ENCODE measurements around the gene HNMT. TPM values are rescaled to one million over a fixed set of nuclear protein-coding genes. Genes with fewer than 3 reads are reported as not detected.
"Not testable (repeated sequence)": the region's sequence is repeated elsewhere in the genome, so short reads cannot be mapped to it uniquely, and the experiment has no call there.

Gene HNMT
- total RNA-seq, 4 donors from 2014 or later: 7.6 to 21.5 (median 8.8) TPM

DNA sequence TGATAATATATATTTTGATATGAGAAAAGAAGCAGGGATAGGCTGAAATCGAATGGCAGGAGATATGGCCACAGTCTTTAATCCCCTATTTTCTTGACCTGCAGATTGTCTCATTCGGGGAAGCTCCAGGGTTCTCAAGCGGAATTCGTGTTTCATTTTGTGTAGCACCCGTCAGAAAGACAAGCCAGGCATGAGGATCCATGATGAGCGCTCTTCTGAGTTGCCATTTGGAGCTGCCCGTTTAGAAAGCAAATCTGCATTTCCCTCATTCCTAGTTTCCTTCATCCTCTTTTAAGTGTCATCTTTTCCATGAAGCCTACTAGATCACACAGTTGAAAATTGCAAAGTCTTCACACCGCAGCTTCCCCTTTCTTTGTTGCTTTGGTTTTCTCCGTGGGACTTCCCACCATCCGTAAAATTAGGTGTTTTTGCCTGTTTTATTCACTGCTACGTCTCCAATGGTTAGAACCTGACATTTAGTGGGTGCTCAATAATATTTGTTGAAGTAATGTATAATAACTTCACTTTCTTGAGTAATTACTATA lies 16.9 kb downstream of the HNMT start:
- no peak for ATAC-seq
- in situ Hi-C loops (cut with MboI; ENCODE audit: low sequenced_read_pairs in 4 of 4): no loop called here
- intact Hi-C loops (cut with DNase I; ENCODE audit: low total_unique reads): no loop called here

DNA sequence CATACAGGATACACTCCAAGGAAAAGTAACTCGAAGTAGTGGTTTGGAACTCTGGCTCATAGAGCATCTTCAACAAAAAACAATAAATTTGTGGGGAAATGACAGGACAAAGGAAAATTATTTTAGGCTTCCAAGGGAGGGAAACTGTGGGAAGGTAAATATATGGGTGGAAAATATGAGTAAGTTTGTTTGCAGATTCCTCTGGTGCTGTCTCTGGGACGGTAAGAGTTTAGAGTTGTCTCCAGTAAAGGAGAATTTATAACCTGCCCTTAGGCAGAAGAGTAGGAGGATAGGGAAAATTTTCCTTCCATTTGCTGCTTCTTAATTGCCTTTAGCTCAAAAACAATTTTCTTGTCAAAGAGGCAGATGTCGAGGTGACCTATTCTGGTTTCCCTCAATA lies 19.3 kb downstream of the HNMT start:
- H3K27ac ChIP-seq: no peak overlapping the region
- in situ Hi-C loops (cut with MboI; ENCODE audit: low sequenced_read_pairs in 4 of 4): no loop called here
- intact Hi-C loops (cut with DNase I; ENCODE audit: low total_unique reads): no loop called here
- H3K4me3 ChIP-seq: no peak overlapping the region
- H3K36me3 ChIP-seq: no peaks in the 10 kb centered on the region
- no peak for TF ChIP-seq POLR2A (IDR thresholded peaks at IDR 0.05)
- H3K4me1 ChIP-seq: no peaks in the 10 kb centered on the region
- ATAC-seq (no peak), DNase-seq (no peak)
- no peaks in the 10 kb centered on the region for H3K27me3 ChIP-seq
- H3K9me3 ChIP-seq: no peaks in the 10 kb centered on the region

More for the DNA sequence above, 16.9 kb downstream of the HNMT start:
- H3K9me3 ChIP-seq: no peaks in the 10 kb centered on the region
- DNase-seq: no peak
- no peaks in the 10 kb centered on the region for H3K27me3 ChIP-seq
- no peak overlapping the region for H3K4me3 ChIP-seq
- no peaks in the 10 kb centered on the region for H3K4me1 ChIP-seq
- no peak for TF ChIP-seq POLR2A (IDR thresholded peaks at IDR 0.05)
- no peak overlapping the region for H3K27ac ChIP-seq
- no peaks in the 10 kb centered on the region for H3K36me3 ChIP-seq

DNA sequence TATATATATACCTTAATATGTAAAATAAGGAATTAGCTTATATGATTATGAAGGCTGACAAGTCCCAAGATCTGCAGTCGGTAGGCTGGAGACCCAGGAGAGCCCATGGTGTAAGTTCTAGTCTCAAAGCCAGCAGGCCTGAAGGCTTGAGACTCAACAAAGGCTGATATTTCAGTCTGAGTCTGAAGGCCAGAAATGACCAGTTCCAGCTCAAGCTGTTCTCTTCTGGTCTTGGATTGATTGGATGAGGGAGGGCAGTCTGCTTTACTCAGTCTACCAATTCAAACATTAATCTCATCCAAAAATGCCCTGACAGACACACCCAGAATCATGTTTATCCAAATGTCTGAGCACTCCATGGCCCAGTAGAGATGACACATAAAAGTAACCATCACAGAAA lies 22.0 kb downstream of the HNMT start:
- Histone ChIP-seq H3K27ac (no peak overlapping the region), H3K4me3 (no peak overlapping the region), H3K27me3 (no peaks in the 10 kb centered on the region), H3K36me3 (no peaks in the 10 kb centered on the region), H3K4me1 (no peaks in the 10 kb centered on the region), H3K9me3 (no peaks in the 10 kb centered on the region)
- TF ChIP-seq CTCF (IDR thresholded peaks at IDR 0.05 in 4 of 5, conservative IDR thresholded peaks at IDR 0.05 in 1 of 5) (no peak), POLR2A (IDR thresholded peaks at IDR 0.05) (no peak)
- intact Hi-C loops (cut with DNase I; ENCODE audit: low total_unique reads): no loop called here
- ATAC-seq (no peak), DNase-seq (no peak)
- in situ Hi-C loops (cut with MboI; ENCODE audit: low sequenced_read_pairs in 4 of 4): no loop called here

DNA sequence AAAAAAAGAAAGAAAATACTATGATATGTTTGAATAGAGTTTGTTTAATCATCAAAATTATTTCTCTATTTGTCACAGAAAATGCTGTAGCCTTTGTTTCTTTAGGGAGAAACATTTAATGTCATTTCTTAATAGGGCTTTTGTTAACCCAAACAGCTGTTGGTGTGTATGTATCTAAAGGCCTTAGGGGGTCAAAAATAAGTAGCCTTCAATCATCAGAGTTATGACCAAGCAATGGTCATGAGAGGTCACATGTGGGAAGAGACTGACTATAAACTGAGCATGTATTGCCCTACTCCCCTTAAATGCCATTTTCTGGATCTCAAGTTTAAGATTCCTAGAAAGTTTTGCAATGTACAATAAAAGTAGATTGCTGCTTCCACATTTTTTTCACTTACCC lies 22.7 kb downstream of the HNMT start:
- H3K36me3 ChIP-seq: no peaks in the 10 kb centered on the region
- H3K27me3 ChIP-seq: no peaks in the 10 kb centered on the region
- no peak overlapping the region for H3K4me3 ChIP-seq
- TF ChIP-seq POLR2A (IDR thresholded peaks at IDR 0.05) (no peak), CTCF (IDR thresholded peaks at IDR 0.05 in 4 of 5, conservative IDR thresholded peaks at IDR 0.05 in 1 of 5) (no peak)
- H3K27ac ChIP-seq: no peak overlapping the region
- intact Hi-C loops (cut with DNase I; ENCODE audit: low total_unique reads) (no loop called here), in situ Hi-C loops (cut with MboI; ENCODE audit: low sequenced_read_pairs in 4 of 4) (no loop called here)
- H3K9me3 ChIP-seq: no peaks in the 10 kb centered on the region
- DNase-seq (no peak), ATAC-seq (no peak)
- no peaks in the 10 kb centered on the region for H3K4me1 ChIP-seq

DNA sequence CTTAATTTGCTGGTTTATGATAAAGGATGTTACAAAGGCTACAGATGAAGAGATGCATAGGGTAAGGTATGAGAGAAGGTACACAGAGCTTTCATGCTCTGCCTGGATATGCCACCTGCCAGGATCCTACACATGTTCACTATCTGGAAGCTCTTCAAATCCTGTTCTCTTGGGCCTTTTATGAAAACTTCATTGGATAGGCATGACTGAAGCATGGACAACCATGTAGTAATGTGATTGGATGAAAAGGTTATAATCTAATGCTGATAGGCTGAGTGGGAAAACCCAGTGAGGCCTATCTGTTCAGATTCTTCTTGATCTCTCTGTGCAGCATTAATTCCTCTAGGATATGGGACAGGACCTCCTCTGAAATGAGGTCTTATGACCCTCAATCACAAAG lies 26.8 kb downstream of the HNMT start:
- no peaks in the 10 kb centered on the region for H3K27me3 ChIP-seq
- intact Hi-C loops (cut with DNase I; ENCODE audit: low total_unique reads) (no loop called here), in situ Hi-C loops (cut with MboI; ENCODE audit: low sequenced_read_pairs in 4 of 4) (no loop called here)
- H3K36me3 ChIP-seq: no peaks in the 10 kb centered on the region
- DNase-seq (no peak), ATAC-seq (no peak)
- no peaks in the 10 kb centered on the region for H3K9me3 ChIP-seq
- H3K4me1 ChIP-seq: no peaks in the 10 kb centered on the region
- H3K27ac ChIP-seq: no peak overlapping the region
- no peak for TF ChIP-seq POLR2A (IDR thresholded peaks at IDR 0.05)
- no peak for TF ChIP-seq CTCF (IDR thresholded peaks at IDR 0.05 in 4 of 5, conservative IDR thresholded peaks at IDR 0.05 in 1 of 5)
- no peak overlapping the region for H3K4me3 ChIP-seq

DNA sequence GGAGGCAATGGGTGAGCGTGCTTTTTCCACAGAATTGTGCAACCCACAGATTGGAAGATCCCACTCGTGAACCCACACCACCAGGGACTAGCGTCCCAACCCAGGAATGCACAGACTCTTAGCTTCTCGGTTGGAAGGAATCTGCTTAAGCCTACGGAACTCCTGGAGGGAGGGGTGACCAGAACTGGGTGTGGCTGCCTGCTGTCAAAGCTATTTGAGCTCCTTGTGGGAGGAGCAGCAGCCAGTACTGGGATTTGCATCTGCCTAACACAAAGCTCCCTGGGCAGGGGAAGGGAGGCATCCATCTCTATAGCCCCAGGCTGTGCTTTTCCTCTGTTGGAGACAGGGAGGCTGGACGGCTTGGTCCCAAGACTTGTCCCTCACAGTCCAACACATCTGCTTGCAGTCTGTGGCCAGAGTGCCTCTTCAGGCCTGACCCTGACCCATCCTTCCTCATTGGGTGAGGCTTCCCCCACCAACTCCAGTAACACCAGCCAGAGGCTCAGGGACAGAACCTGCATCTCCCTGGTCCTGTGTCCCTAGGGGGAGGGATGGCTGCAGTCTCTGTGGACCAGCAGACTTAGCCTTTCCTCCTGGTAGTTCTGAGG lies 27.9 kb downstream of the HNMT start:
- no peak for ATAC-seq
- Histone ChIP-seq H3K27me3 (no peaks in the 10 kb centered on the region), H3K4me3 (no peak overlapping the region), H3K36me3 (no peaks in the 10 kb centered on the region), H3K27ac (no peak overlapping the region), H3K9me3 (no peaks in the 10 kb centered on the region), H3K4me1 (no peaks in the 10 kb centered on the region)
- intact Hi-C loops (cut with DNase I; ENCODE audit: low total_unique reads): no loop called here
- DNase-seq: no peak
- no peak for TF ChIP-seq CTCF (IDR thresholded peaks at IDR 0.05 in 4 of 5, conservative IDR thresholded peaks at IDR 0.05 in 1 of 5)
- TF ChIP-seq POLR2A (IDR thresholded peaks at IDR 0.05): no peak
- in situ Hi-C loops (cut with MboI; ENCODE audit: low sequenced_read_pairs in 4 of 4): no loop called here

DNA sequence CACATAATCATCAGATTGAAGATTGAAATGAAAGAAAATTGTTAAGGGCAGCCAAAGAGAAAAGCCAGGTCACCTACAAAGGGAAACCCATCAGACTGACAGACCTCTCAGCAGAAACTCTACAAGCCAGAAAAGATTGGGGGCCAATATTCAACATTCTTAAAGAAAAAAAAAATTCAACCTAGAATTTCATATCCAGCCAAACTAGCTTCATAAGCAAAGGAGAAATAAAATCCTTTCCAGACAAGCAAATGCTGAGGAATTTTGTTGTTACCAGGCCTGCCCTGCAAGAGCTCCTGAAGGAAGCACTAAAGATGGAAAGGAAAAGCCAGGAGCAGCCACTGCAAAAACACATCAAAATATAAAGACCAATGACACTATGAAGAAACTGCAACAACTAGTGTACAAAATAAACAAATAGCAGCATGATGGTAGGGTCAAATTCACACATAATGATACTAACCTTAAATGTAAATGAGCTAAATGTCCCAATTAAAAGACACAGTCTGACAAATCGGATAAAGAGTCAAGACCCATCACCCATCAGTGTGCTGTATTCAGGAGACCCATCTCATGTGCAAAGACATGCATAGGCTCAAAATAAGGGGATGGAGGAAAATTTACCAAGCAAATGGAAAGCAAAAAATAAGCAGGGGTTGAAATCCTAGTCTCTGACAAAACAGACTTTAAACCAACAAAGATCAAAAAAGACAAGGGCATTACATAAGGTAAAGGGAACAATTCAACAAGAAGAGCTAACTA lies 29.6 kb downstream of the HNMT start:
- H3K27me3 ChIP-seq; H3K4me1 ChIP-seq; DNase-seq; H3K36me3 ChIP-seq; intact Hi-C loops (cut with DNase I; ENCODE audit: low total_unique reads); H3K9me3 ChIP-seq; H3K4me3 ChIP-seq; H3K27ac ChIP-seq; in situ Hi-C loops (cut with MboI; ENCODE audit: low sequenced_read_pairs in 4 of 4); ATAC-seq: not testable (repeated sequence)

DNA sequence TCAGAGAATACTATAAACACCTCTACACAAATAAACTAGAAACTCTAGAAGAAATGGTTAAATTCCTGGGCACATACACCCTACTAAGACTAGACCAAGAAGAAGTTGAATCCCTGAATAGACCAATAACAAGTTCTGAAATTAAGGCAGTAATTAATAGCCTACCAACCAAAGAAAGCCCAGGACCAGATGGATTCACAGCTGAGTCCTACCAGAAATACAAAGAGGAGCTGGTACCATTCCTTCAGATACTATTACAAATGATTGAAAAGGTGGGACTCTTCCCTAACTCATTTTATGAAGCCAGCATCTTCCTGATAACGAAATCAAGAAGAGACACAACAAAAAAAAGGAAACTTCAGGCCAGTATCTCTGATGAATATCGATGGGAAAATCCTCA lies 31.1 kb downstream of the HNMT start:
- H3K27ac ChIP-seq; intact Hi-C loops (cut with DNase I; ENCODE audit: low total_unique reads); H3K9me3 ChIP-seq; in situ Hi-C loops (cut with MboI; ENCODE audit: low sequenced_read_pairs in 4 of 4); DNase-seq; H3K36me3 ChIP-seq; ATAC-seq; H3K4me3 ChIP-seq; H3K27me3 ChIP-seq; H3K4me1 ChIP-seq: not testable (repeated sequence)

All from gastrocnemius medialis (tissue), 4 donors.